Kidney capillary endothelial cell (primary cell): ENCODE data around the gene ZNF543.
"Not testable (repeated sequence)": the region's sequence is repeated elsewhere in the genome, so short reads cannot be mapped to it uniquely, and the experiment has no call there.

Experiments
- DNase-seq: peaks from one replicate; pipeline ENCODE4 v3.0.0-alpha.2; 2018; ENCODE audit warnings: low spot score

The ZNF543 gene

DNA sequence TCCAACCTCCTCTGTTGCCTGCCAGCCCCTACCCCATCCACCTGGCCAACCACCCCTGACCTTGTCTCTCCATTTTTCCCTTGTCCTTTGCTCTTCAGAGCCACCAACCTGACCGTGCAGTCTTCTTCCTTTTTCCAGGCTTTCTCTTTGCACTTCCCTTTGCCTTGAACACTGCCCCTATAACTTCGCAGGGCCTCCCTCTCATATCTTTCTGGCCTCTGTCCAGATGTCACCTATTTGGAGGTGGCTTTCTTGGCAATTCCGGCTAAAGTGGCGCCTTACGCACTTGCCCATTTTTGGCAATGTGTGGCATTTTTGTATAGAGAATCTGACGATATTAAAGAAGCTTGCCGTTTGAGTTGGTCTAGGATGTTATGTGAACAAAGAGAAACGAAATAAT lies 844 bp downstream of the ZNF543 start:
- DNase-seq: no peak

DNA sequence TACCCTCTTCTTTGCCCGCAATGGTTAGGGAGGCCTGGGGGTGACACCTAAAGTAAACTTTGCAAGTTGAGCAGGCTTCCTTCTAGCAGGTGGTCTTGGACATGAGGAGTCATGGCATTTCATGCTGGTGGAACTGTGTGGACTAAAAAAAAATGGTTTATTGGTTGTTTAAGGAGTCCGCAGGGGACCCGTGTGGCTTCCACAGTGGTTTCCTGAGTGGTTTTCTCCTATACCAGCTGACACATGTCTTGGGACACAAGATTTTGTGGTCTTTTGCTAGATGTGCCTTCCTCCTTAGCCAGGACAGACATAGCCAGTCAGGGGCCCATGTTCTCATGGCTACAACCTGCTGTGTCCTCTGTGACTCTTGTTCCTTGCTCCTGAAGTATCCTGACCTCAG lies 1.5 kb downstream of the ZNF543 start:
- no peak for DNase-seq

DNA sequence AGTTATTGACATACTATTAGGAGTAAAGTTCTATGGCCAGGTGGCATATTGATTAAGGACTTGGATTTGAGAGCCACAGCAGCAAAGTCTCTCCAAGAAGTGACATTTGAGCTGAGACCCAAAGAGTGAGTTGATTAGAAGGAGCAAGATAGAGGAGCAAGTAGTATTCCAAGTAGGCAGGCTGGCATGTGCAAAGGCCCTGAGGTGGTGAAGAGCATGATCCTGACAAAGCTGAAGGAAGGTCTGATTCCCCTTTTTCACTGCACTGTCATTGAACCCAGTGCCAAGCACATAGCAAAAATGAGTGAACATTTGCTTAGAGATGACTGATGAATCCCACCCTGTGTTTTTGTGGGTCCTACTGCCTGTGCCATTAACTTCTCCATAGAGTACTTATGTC lies 4.7 kb downstream of the ZNF543 start:
- no peak for DNase-seq

DNA sequence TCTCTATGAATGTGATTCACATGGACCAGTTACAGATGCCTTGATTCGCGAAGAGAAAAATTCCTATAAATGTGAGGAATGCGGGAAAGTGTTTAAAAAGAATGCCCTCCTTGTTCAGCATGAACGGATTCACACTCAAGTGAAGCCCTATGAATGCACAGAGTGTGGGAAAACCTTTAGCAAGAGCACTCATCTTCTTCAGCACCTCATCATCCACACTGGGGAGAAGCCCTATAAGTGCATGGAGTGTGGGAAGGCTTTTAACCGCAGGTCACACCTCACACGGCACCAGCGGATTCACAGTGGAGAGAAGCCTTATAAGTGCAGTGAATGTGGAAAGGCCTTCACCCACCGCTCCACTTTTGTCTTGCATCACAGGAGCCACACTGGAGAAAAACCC lies 7.7 kb downstream of the ZNF543 start:
- no peak for DNase-seq

DNA sequence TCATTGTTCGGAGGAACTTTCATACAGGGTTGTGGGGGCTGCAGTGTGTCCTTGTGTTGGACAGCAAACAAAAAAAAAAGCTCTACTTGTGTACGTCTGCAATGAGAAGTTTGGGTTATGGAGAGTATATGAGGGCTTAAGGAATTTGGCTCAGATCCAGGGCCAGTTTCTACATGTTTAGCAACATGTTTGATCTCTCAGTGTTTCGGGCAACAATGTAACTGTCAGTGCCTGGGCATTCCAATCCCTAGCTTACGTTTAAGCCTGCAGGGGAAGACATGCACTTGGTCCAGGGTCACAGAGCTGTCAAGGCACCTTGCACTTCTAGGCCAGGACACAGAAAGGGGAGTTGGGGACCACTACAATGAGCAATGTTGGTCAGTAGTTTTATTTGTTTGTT lies 13.9 kb downstream of the ZNF543 start:
- no peak for DNase-seq

DNA sequence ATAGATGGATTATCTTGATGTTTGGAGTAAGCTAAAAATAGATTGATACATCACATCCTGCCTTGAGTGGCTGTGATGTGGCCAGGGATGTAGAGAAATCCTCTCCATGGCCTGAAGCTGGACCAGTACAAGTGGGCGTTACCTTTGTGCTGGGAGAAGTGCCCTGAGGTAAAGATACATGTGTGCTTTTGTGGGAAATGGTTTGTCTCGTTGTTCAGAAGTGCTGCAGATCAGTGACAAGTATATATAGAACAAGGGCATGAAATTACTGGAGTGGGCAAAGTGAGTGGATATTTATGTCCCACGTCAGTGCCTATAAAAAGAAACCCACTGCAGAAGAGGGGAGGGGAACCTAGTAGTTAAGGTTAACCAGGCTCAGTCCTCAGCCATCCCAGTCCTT lies 18.6 kb downstream of the ZNF543 start:
- DNase-seq: no peak

DNA sequence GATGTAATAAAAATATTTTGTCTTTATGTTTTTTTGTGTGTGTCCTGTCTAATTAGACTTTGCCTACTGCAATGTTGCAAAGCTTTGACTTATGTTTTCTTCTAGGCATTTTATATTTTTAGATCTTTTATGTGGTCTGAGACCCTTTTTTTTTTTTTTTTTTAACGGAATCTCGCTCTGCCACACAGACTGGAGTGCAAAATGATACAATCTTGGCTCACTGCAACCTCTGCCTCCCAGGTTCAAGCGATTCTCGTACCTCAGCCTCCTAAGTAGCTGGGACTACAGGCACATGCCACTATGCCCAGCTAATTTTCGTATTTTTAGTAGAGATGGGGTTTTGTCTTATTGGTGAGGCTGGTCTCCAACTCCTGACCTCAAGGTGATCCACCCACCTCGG lies 22.3 kb downstream of the ZNF543 start:
- no peak for DNase-seq

DNA sequence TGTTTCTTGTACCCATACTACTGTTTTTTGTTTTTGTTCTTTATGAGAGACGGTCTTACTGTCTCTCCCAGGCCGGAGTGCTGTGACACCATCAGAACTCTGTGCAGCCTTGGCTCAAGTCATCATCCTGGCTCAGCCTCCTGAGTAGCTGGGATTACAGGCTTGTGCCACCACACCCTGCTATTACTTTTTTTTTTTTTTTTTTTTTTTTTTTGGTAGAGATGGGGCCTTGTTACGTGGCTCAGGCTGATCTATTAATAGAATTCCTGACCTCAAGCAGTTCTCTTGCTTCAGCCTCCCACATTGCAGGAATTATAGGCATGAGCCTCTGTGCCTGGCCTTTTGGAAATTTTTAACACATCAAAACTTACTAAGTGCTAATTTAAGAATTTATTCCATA lies 27.9 kb downstream of the ZNF543 start:
- no peak for DNase-seq

DNA sequence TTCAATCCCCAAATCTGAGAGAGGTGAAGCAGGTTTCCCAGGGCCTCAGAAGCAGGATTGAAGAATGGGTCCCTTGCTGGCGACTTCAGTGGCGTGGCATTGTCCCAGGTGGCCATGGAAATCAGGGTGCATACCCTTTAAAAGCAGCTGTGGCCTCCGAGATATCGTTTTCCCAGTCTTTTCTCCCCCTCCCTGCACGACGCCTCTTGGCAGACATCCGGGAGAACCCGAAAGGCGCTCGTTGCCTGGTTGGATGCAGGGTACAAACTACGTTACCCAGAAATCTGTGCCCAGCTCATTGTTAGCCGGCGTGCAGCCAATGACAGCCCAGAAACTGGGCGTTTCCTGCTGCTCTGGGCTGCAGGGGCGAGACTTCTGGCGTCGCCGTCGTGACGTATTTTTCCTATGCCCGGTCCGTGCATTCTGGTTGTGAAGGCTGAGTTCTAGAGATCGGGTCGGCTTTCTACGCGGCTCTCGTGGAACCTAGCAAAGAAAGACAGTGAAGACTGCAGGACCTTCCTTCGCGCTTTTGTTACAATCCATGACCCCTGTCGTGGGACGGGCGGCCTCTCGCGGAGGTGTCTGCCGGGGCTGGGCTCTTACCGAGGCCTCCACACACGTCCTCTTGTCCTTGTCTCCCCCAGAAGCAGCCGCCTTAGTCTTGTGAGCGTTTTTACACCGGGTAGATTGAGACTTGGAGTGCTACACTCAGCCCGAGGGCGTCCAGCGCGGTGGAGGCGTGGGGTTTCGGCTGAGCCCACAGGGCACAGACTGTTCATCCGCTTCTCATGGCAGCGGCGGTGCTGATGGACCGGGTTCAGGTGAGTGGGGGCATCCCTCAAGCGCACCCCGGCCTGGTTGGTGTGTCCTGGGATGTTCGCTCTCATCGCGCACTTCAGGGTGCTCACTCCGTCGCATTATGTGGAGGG lies 30.9 kb downstream of the ZNF543 start, which contains the start of gene ZNF304:
ZNF304 (plus strand) TSS at position 395 of the 929 bp plus-strand sequence; CDS start at position 789, 394 bp downstream.
- peak; percentile 90 for DNase-seq

DNA sequence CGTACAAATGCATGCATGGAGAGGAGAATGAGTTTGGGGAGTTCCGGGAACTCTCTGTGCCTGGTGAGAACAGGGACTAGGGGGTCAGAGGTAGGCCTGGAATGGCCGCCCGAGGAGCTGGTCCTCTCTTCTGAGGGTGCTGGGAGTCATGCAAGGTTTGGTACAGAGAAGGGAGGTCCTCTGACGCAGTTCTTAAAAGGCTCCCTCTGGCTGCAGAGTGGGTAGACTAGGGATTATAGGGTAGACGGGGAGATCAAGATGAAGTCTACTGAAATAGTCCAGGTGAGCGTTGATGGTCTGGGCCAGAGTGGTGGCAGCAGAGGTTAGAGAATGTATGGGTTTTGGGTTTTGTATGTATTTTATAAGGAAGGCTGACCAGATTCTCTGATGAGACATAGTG lies 31.6 kb downstream of the ZNF543 start:
- no peak for DNase-seq

DNA sequence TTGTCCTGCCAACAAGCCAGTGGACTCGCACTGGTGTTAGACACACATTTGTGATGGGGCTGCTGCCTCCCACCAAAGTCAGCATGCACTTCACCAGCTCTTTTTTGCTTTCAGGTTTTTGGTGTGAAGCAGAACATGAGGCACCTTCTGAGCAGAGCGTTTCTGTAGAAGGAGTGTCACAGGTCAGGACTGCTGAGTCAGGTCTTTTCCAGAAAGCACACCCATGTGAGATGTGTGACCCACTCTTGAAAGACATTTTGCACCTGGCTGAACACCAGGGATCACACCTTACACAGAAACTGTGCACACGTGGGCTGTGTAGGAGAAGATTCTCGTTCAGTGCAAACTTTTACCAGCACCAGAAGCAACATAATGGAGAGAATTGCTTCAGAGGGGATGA lies 35.6 kb downstream of the ZNF543 start:
- no peak for DNase-seq

DNA sequence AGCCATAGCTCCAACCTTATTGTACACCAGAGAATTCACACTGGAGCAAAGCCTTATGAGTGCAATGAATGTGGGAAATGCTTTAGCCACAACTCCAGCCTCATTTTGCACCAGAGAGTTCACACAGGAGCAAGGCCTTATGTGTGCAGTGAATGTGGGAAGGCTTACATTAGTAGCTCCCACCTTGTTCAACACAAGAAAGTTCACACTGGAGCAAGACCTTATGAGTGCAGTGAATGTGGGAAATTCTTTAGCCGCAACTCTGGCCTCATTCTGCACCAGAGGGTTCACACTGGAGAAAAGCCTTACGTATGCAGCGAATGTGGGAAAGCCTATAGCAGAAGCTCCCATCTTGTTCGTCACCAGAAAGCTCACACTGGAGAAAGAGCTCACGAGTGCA lies 37.1 kb downstream of the ZNF543 start:
- no peak for DNase-seq

DNA sequence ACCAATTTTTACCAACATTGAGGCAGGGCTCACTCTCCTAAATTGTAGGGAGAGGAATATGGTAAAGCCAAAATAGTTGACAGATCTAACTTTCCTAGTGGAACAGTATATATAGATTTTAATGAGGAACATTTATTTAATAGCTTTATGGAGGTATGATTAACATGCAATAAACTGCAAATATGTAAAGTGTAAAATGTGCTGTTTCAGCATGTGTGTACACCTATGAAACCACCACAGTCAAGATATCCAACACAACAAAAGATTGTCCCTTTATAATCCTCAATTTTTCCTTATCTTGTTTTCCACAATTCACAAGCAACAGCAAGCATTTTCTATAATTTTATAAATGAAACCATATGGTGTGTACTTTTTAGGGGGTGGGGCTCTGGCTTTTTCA lies 39.0 kb downstream of the ZNF543 start:
- no peak for DNase-seq

DNA sequence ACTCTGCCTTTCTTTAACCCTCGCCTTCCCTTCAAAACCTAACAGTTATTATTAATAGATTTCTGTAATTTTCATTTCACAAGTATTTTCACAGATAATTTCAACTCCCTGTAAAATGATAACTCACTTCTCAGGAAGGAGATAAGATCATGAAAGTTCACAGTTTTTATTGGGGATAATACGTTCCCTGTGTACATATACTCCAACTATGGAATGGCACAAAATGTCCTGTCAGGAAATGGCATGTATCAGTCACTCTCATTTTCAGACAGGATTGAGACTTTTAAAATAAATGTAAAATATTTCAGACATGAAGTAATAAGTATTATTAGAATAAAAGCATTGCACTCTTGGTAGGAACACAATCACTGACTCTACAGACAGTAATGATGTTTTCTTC lies 42.1 kb downstream of the ZNF543 start:
- DNase-seq: no peak

DNA sequence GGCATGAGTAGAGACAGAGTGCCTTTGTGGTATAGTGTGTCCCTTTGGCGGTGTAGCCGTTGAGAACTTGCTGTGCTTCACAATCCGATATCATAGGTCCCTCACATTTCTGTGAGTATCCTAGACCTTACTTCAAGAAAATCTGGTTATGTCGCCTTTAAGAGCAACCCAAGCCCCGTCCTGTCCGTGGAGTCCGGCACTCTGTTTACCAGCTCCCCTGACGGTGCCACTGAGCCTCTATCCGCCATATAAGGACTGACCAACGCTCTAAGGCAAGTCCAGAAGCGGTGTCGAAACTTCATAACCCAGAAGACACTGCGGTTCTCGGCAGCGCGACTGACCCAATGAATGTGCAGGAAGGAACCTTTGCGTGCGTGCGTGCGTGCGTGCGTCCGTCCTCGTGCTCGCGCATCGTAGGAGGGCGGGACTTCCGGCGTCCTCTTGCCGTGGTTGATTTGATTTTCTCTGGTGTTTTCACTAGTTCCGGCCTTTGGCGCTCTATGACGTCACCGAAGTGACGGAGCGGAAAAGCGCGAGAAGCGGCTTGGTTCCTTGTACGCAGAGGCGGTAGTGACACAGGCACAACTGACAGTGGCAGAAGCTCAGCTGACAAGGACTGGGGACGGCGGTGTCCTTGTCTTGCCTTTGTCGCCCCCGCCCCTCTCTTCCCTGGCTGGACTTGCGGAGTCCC lies 42.9 kb downstream of the ZNF543 start, which contains the start of the genes TRAPPC2B and ZNF547:
TRAPPC2B (plus strand) TSS at position 555 of the 691 bp plus-strand sequence. CDS start 1,283 bp downstream, outside the sequence.
ZNF547 (plus strand) TSS at position 555 of the 691 bp plus-strand sequence. CDS start 5,005 bp downstream, outside the sequence.
- DNase-seq: peak; percentile 95

DNA sequence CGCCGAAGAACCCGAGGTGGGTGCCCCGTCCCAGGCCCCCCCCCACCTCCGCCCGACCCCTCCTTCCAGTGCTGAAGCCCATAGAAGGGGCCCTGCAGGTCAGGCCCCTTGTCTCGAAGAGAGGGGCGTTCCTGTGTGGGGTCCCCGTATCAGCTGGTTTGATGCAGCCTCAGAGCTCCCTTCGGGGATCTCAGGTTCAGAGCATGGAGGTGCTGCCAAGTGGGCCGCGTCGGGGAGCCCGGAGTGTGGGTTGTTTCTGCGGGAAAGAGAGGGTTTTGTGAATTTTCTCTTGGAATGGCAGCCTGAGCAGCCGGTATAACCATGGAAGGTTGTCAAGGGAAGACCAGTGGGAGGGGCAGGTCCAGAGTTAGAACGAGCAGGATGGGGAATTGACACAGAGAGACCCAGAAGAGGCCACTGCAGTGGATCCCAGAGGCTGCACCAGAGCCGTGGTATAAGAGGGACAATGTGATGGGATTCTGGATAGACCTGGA lies 43.5 kb downstream of the ZNF543 start:
- DNase-seq: no peak

DNA sequence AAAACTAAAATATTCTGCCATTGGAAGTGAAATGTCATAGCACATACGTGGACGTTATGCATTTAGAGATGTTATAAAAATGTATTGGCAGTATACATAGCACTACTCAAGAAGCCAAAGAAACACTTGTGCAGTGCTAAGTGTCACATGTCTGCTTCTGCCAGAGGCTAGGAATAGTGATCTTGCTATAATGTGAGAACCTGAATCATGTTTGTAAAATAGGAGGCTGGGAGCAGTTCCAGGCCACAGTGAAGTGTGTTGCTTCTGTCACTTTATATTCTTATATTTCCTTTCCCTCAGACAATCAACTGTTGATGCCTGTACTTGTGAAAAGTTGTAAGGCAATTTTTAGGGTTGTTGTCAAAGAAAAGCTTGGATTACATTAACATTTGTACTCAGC lies 46.5 kb downstream of the ZNF543 start:
- DNase-seq: no peak

DNA sequence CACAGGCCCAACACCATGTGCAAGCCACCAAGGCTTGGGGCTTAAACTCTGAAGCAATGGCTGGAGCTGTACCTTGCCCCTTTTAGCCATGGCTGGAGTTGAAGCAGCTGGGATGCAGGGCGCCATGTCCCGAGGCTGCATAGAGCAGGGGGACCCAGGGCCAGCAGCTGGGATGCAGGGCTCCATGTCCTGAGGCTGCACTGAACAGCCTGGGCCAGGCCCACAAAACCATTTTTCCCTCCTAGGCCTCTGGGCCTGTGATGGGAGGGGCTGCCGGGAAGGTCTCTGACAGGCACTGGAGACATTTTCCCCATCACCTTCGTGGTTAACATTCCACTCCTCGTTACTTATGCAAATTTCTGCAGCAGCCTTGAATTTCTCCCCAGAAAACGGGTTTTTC lies 53.9 kb downstream of the ZNF543 start:
- DNase-seq: no peak

DNA sequence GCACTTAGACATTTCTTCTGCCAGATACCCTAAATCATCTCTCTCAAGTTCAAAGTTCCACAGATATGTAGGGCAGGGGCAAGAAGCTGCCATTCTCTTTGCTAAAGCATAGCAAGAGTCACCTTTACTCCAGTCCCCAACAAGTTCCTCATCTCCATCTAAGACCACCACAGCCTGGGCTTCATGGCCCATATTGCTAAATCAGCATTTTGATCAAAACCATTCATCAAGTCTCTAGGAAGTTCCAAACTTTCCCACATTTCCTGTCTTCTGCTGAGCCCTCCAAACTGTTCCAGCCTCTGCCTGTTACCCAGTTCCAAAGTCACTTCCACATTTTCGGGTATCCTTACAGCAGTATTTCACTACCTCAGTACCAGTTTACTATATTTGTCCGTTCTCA lies 54.4 kb downstream of the ZNF543 start:
- DNase-seq: not testable (repeated sequence)

DNA sequence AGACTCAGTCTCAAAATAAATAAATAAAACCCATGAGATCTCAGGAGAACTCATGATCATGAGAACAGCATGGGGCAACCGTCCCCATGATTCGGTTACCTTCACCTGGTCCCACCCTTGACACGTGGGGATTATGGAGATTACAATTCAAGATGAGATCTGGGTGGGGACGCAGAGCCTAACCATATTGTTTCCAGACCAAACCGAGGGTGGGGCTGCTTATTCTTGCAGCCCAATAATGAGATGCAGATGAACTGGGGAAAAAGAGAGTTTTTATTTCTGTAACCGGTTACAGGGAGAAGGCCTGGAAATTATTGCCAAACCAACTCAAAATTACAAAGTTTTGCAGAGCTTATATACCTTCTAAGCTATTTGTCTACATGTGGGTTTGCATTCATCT lies 55.9 kb downstream of the ZNF543 start:
- no peak for DNase-seq

DNA sequence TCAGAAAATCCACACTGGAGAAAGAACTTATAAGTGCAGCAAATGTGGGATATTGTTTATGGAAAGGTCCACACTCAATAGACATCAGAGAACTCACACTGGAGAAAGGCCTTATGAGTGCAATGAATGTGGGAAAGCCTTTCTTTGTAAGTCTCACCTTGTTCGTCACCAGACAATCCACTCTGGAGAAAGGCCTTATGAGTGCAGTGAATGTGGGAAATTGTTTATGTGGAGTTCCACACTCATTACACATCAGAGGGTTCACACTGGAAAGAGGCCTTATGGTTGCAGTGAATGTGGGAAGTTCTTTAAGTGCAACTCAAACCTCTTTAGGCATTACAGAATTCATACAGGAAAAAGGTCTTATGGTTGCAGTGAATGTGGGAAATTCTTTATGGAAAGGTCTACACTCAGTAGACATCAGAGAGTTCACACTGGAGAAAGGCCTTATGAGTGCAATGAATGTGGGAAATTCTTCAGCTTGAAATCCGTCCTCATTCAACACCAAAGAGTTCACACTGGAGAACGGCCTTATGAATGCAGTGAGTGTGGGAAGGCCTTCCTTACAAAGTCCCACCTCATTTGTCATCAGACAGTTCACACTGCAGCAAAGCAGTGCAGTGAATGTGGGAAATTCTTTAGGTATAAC lies 57.4 kb downstream of the ZNF543 start:
- no peak for DNase-seq
